Parathyroid adenoma (tissue), 2 donors: ENCODE results near the gene PPP2R3C.

ENCODE experiments used
- H2AFZ ChIP-seq: fragments of 300-600 bp; sonication (generic); one replicate; pipeline ENCODE4 v1.7.0; 2017; ENCODE audit warnings: antibody characterized with exemption, mild to moderate bottlenecking
- H3K27ac ChIP-seq: fragments of 300-600 bp; sonication (generic); one replicate; pipeline ENCODE4 v1.7.0; 2017
- H3K27me3 ChIP-seq: fragments of 300-600 bp; sonication (generic); one replicate; pipeline ENCODE4 v1.7.0; 2017; ENCODE audit warnings: low read length; ENCODE audit not compliant: control insufficient read depth, insufficient read depth
- H3K36me3 ChIP-seq: fragments of 300-600 bp; sonication (generic); one replicate; pipeline ENCODE4 v1.7.0; 2017; ENCODE audit warnings: low read length; ENCODE audit not compliant: control insufficient read depth, insufficient read depth
- H3K4me1 ChIP-seq: fragments of 300-600 bp; sonication (generic); one replicate; pipeline ENCODE4 v1.7.0; 2017; ENCODE audit warnings: control low read depth
- H3K4me2 ChIP-seq: fragments of 300-600 bp; sonication (generic); one replicate; pipeline ENCODE4 v1.7.0; 2017; ENCODE audit warnings: low read length
- H3K4me3 ChIP-seq: fragments of 300-600 bp; sonication (generic); one replicate; pipeline ENCODE4 v1.7.0; 2017; ENCODE audit warnings: low read depth, low read length
- H3K79me2 ChIP-seq: fragments of 300-600 bp; sonication (generic); one replicate; pipeline ENCODE4 v1.7.0; 2017; ENCODE audit warnings: control low read depth
- H3K9ac ChIP-seq: fragments of 300-600 bp; sonication (generic); one replicate; pipeline ENCODE4 v1.7.0; 2017; ENCODE audit warnings: mild to moderate bottlenecking
- H3K9me3 ChIP-seq: fragments of 300-600 bp; sonication (generic); one replicate; pipeline ENCODE4 v1.7.0; 2017; ENCODE audit warnings: low read length; ENCODE audit not compliant: control insufficient read depth
- CTCF ChIP-seq: fragments of 300-600 bp; sonication (generic); IDR thresholded peaks from one replicate; pipeline ENCODE4 v1.7.0; 2017; ENCODE audit warnings: antibody characterized with exemption, mild to moderate bottlenecking
- donor health status: primary hyperparathyroidism.

PPP2R3C gene

GRCh38 chr14:35121887-35122695 is at the start of gene PPP2R3C, which contains the start of gene PRORP:
Gene PPP2R3C, minus strand, starts transcription at chr14:35121990. Its CDS starts 31 bp downstream, at chr14:35121959.
Gene PRORP, plus strand, starts transcription at chr14:35122552. Its CDS starts 694 bp downstream, at chr14:35123246.
- peak within 1 kb of the TSS; percentile 90 for H2AFZ ChIP-seq
- H3K4me3 ChIP-seq = peak within 1 kb of the TSS; percentile 100
- H3K4me2 ChIP-seq = peak within 1 kb of the TSS; percentile 82
- H3K4me1 ChIP-seq = peaks cover 10% of the 10 kb centered on the region
- no peaks in the 10 kb centered on the region for H3K9me3 ChIP-seq
- peaks cover 3% of the 10 kb centered on the region for H3K79me2 ChIP-seq
- no peaks in the 10 kb centered on the region for H3K27me3 ChIP-seq
- H3K9ac ChIP-seq = peak within 1 kb of the TSS; percentile 75
- H3K36me3 ChIP-seq = no peaks in the 10 kb centered on the region
- TF ChIP-seq CTCF = no peak
- peak within 1 kb of the TSS; percentile 97 for H3K27ac ChIP-seq

GRCh38 chr14:35167496-35167895 is 45.7 kb upstream of the PPP2R3C start:
- no peak for TF ChIP-seq CTCF
- no peaks in the 10 kb centered on the region for H3K36me3 ChIP-seq
- no peak overlapping the region for H3K4me3 ChIP-seq
- no peak overlapping the region for H3K9ac ChIP-seq
- no peaks in the 10 kb centered on the region for H3K4me1 ChIP-seq
- H3K79me2 ChIP-seq = no peaks in the 10 kb centered on the region
- no peaks in the 10 kb centered on the region for H3K9me3 ChIP-seq
- H3K27ac ChIP-seq = no peak overlapping the region
- no peaks in the 10 kb centered on the region for H3K27me3 ChIP-seq
- H3K4me2 ChIP-seq = no peak overlapping the region
- H2AFZ ChIP-seq = no peak overlapping the region

GRCh38 chr14:35164849-35165248 is 43.1 kb upstream of the PPP2R3C start:
- no peaks in the 10 kb centered on the region for H3K36me3 ChIP-seq
- no peak overlapping the region for H3K9ac ChIP-seq
- H3K79me2 ChIP-seq = no peaks in the 10 kb centered on the region

GRCh38 chr14:35163384-35163783 is 41.6 kb upstream of the PPP2R3C start:
- TF ChIP-seq CTCF = no peak
- Histone ChIP-seq H3K79me2 (no peaks in the 10 kb centered on the region), H3K4me1 (no peaks in the 10 kb centered on the region), H2AFZ (no peak overlapping the region), H3K27me3 (no peaks in the 10 kb centered on the region), H3K9me3 (no peaks in the 10 kb centered on the region), H3K9ac (no peak overlapping the region), H3K36me3 (no peaks in the 10 kb centered on the region), H3K4me2 (no peak overlapping the region), H3K27ac (no peak overlapping the region), H3K4me3 (no peak overlapping the region)

More at GRCh38 chr14:35164849-35165248, 43.1 kb upstream of the PPP2R3C start:
- no peaks in the 10 kb centered on the region for H3K27me3 ChIP-seq
- no peak overlapping the region for H3K27ac ChIP-seq
- H3K4me3 ChIP-seq = no peak overlapping the region
- no peaks in the 10 kb centered on the region for H3K9me3 ChIP-seq
- no peaks in the 10 kb centered on the region for H3K4me1 ChIP-seq
- no peak overlapping the region for H3K4me2 ChIP-seq
- no peak for TF ChIP-seq CTCF
- no peak overlapping the region for H2AFZ ChIP-seq
